Ishikawa (cell line): ENCODE results near the gene GABRD.

Experiments used
- EP300 ChIP-seq: IDR thresholded peaks from 2 replicates; pipeline ENCODE4 v1.6.1; 2012; ENCODE audit warnings: borderline replicate concordance
- NFIC ChIP-seq: IDR thresholded peaks from 2 replicates; pipeline ENCODE4 v1.6.1; 2012
- RAD21 ChIP-seq: IDR thresholded peaks from 2 replicates; pipeline ENCODE4 v1.6.1; 2012; ENCODE audit warnings: low read depth
- TCF12 ChIP-seq: IDR thresholded peaks from 2 replicates; pipeline ENCODE4 v1.6.1; 2012; ENCODE audit warnings: low read depth
- YY1 ChIP-seq: IDR thresholded peaks from 2 replicates; pipeline ENCODE4 v1.6.1; 2012; ENCODE audit warnings: low read depth
- TF ChIP-seq, protein P1 (sequence below): IDR thresholded peaks from 2 replicates; pipeline ENCODE4 v1.6.1; 2012; ENCODE audit warnings: low read depth, mild to moderate bottlenecking

DNA sequence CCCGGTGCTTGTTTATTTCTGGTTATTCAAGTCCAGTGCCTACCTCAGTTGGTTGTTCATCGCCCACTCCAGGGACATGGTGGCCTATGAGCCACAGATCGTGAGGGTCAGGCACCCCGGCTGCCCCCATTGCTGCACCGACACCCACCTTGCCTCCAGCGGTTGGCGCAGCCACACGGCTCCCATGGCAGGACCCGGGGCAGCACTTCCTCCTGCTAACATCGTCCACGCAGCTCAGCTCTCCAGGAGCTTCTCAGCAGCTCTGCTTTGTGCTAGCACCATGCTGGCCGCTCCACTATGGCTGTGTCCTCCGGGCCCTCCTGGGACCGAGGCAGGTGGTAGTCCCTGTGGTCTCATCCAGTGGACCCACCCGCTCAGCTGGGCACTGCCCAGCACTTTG lies 17.1 kb downstream of the GABRD start:
- TF ChIP-seq RAD21 (no peak), TCF12 (no peak), EP300 (no peak), YY1 (no peak), NFIC (no peak)
- TF ChIP-seq, protein P1, sequence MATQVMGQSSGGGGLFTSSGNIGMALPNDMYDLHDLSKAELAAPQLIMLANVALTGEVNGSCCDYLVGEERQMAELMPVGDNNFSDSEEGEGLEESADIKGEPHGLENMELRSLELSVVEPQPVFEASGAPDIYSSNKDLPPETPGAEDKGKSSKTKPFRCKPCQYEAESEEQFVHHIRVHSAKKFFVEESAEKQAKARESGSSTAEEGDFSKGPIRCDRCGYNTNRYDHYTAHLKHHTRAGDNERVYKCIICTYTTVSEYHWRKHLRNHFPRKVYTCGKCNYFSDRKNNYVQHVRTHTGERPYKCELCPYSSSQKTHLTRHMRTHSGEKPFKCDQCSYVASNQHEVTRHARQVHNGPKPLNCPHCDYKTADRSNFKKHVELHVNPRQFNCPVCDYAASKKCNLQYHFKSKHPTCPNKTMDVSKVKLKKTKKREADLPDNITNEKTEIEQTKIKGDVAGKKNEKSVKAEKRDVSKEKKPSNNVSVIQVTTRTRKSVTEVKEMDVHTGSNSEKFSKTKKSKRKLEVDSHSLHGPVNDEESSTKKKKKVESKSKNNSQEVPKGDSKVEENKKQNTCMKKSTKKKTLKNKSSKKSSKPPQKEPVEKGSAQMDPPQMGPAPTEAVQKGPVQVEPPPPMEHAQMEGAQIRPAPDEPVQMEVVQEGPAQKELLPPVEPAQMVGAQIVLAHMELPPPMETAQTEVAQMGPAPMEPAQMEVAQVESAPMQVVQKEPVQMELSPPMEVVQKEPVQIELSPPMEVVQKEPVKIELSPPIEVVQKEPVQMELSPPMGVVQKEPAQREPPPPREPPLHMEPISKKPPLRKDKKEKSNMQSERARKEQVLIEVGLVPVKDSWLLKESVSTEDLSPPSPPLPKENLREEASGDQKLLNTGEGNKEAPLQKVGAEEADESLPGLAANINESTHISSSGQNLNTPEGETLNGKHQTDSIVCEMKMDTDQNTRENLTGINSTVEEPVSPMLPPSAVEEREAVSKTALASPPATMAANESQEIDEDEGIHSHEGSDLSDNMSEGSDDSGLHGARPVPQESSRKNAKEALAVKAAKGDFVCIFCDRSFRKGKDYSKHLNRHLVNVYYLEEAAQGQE: no peak
